GM12878 (cell line): Measurements from ENCODE around the gene EYS. TPM values are rescaled to one million over a fixed set of nuclear protein-coding genes. Genes with fewer than 3 reads are reported as not detected.

Experiments used
- ATAC-seq: fragments of 200-7000 bp; cut with Tn5 transposase; 3 replicates; pipeline ENCODE4 v1.9.1; 2020; ENCODE audit warnings: mild to moderate bottlenecking, moderate library complexity
- BruUV-seq: library from RNA; stranded (reverse); fragments of 400-500 nt; replicated peaks from 2 replicates; lab custom pipeline; 2021; lab: Mats Ljungman, UMichigan
- CTCF ChIA-PET: fragments of 300-600 bp; sonication (Branson Sonifier 250); formaldehyde crosslinking; extraction: SDS; loops from one replicate; lab custom pipeline; 2021; ENCODE audit warnings: inconsistent platforms; lab: Yijun Ruan, JAX
- POLR2A ChIA-PET: fragments of 350-600 bp; formaldehyde crosslinking; extraction: SDS; loops from one replicate; lab custom pipeline; 2021; ENCODE audit warnings: inconsistent platforms; lab: Charles Lee
- RAD21 ChIA-PET: fragments of 300-600 bp; sonication (Branson Sonifier 250); formaldehyde crosslinking; loops from one replicate; lab custom pipeline; 2023; ENCODE audit warnings: antibody characterized with exemption; ENCODE audit not compliant: unreplicated experiment; lab: Charles Lee
- SMC1A ChIA-PET: fragments of 300-600 bp; sonication (Branson Sonifier 250); formaldehyde crosslinking; loops from one replicate; lab custom pipeline; 2023; ENCODE audit not compliant: unreplicated experiment, uncharacterized antibody; lab: Charles Lee
- DNase-seq: peaks from one replicate; pipeline ENCODE4 v3.0.0-alpha.2; 2011; ENCODE audit warnings: low read depth, low spot score
- FAIRE-seq: peaks from 3 replicates; lab custom pipeline; 2011; peaks lifted over from hg19 to GRCh38; lab: Jason Lieb, UNC
- H2AFZ ChIP-seq: 2 replicates; pipeline ENCODE4 v1.6.0; 2011; ENCODE audit warnings: low read depth, low read length, control low read depth; ENCODE audit not compliant: control insufficient read depth
- H3K27ac ChIP-seq: 2 replicates; pipeline ENCODE4 v1.5.1; 2011; ENCODE audit warnings: control low read depth; ENCODE audit not compliant: control insufficient read depth, insufficient read depth
- H3K27me3 ChIP-seq, 2 experiments: replicated peaks in 1 of 2; 2 replicates each; pipeline versions ENCODE4 v1.6.0 to v1.6.1; 2011; ENCODE audit warnings: low read length in 1 of 2; ENCODE audit not compliant: control insufficient read depth in 2 of 2, insufficient read depth in 2 of 2
- H3K36me3 ChIP-seq, 2 experiments: 2 replicates each; pipeline ENCODE4 v1.5.1; 2011; ENCODE audit warnings: low read length in 1 of 2; ENCODE audit not compliant: control insufficient read depth in 2 of 2, insufficient read depth in 2 of 2
- H3K4me1 ChIP-seq: 2 replicates; pipeline ENCODE4 v1.6.1; 2011; ENCODE audit warnings: mild to moderate bottlenecking, low read length, moderate library complexity, mixed read lengths; ENCODE audit not compliant: control insufficient read depth, insufficient read depth
- H3K4me2 ChIP-seq: 2 replicates; pipeline ENCODE4 v1.6.0; 2011; ENCODE audit warnings: control low read depth; ENCODE audit not compliant: control insufficient read depth, insufficient read depth
- H3K4me3 ChIP-seq: fragments of 200-600 bp; sonication (generic); 2 replicates; pipeline ENCODE4 v1.5.1; 2016
- H3K79me2 ChIP-seq: 2 replicates; pipeline ENCODE4 v1.6.0; 2011; ENCODE audit warnings: low read length; ENCODE audit not compliant: control insufficient read depth, insufficient read depth
- H3K9ac ChIP-seq: 2 replicates; pipeline ENCODE4 v1.8.0; 2011; ENCODE audit warnings: low read length, control low read depth, mixed read lengths; ENCODE audit not compliant: control insufficient read depth, insufficient read depth
- H3K9me3 ChIP-seq: replicated peaks from 3 replicates; pipeline ENCODE4 v1.5.1; 2011; ENCODE audit warnings: mild to moderate bottlenecking, low read length; ENCODE audit not compliant: control insufficient read depth, insufficient read depth
- H4K20me1 ChIP-seq: 2 replicates; pipeline ENCODE4 v1.6.0; 2011; ENCODE audit not compliant: control insufficient read depth, insufficient read depth
- CEBPB ChIP-seq, 2 experiments: fragments of 150-350 bp in 1 of 2; IDR thresholded peaks; 2 replicates each; pipeline ENCODE4 v1.6.1; 2012 to 2014; ENCODE audit warnings: low read depth in 2 of 2, low read length in 2 of 2, borderline replicate concordance in 1 of 2, inconsistent platforms in 1 of 2
- IKZF2 ChIP-seq, 2 experiments: fragments of 450-650 bp; IDR thresholded peaks; 2 replicates each; pipeline ENCODE4 v1.6.1; 2017; ENCODE audit warnings: mild to moderate bottlenecking in 2 of 2, moderate library complexity in 2 of 2
- NBN ChIP-seq: fragments of 450-650 bp; IDR thresholded peaks from 2 replicates; pipeline ENCODE4 v1.6.1; 2016
- NFIC ChIP-seq: IDR thresholded peaks from 2 replicates; pipeline ENCODE4 v1.6.1; 2012; ENCODE audit warnings: low read depth, mild to moderate bottlenecking, inconsistent platforms, low read length, moderate library complexity
- NR2C1 ChIP-seq: fragments of 450-650 bp; IDR thresholded peaks from 2 replicates; pipeline ENCODE4 v1.6.1; 2017; ENCODE audit warnings: antibody characterized with exemption, mild to moderate bottlenecking, moderate library complexity
- POU2F2 ChIP-seq: IDR thresholded peaks from 3 replicates; pipeline ENCODE4 v1.6.1; 2011; ENCODE audit warnings: low read depth, mild to moderate bottlenecking, low read length, borderline replicate concordance
- RAD51 ChIP-seq: fragments of 450-650 bp; IDR thresholded peaks from 2 replicates; pipeline ENCODE4 v1.6.1; 2016; ENCODE audit warnings: moderate library complexity, mild to moderate bottlenecking, inconsistent platforms
- SIX5 ChIP-seq: IDR thresholded peaks from 2 replicates; pipeline ENCODE4 v1.6.1; 2011; ENCODE audit warnings: mild to moderate bottlenecking, low read depth, low read length, moderate library complexity; ENCODE audit not compliant: severe bottlenecking
- STAT1 ChIP-seq: fragments of 450-650 bp; conservative IDR thresholded peaks from 2 replicates; pipeline ENCODE4 v1.6.1; 2014; ENCODE audit warnings: antibody characterized with exemption, mild to moderate bottlenecking
- TAF1 ChIP-seq: IDR thresholded peaks from 2 replicates; pipeline ENCODE4 v1.6.1; 2011; ENCODE audit warnings: mild to moderate bottlenecking, low read depth, low read length, borderline replicate concordance
- ZBED1 ChIP-seq: IDR thresholded peaks from 2 replicates; pipeline ENCODE4 v1.6.1; 2016; ENCODE audit warnings: borderline replicate concordance
- ZNF274 ChIP-seq: IDR thresholded peaks from one replicate; pipeline ENCODE4 v1.8.0; 2011; ENCODE audit not compliant: insufficient read length, insufficient read depth
- WGBS: methylation state at CpG from one replicate; pipeline ENCODE4 v1.1.6; 2016; ENCODE audit warnings: low lambda C conversion rate; ENCODE audit not compliant: insufficient replicate concordance, insufficient coverage; ENCODE audit errors: missing lambda C conversion rate; 5-methylcytosine and 5-hydroxymethylcytosine counted together
- in situ Hi-C: fragments of 300-500 bp; cut with MboI; formaldehyde crosslinking; loops from 9 replicates; pipeline ENCODE4 v1.14.3; 2018; ENCODE audit warnings: mixed read lengths
- intact Hi-C: fragments of 100-400 bp; cut with micrococcal nuclease; formaldehyde crosslinking; loops from one replicate; pipeline ENCODE4 v1.14.2; 2022; ENCODE audit not compliant: unreplicated experiment
- polyA plus RNA-seq, 11 experiments: library from polyadenylated mRNA; depleted of rRNA in 4 of 11; unstranded in 6 of 11; stranded (reverse) in 5 of 11; fragments of >200 nt; fragmentation: Nextera tagmentation in 4 of 11; fragmentation: Illumina TruSeq in 1 of 11; extraction: Ambion mirVana in 4 of 11; extraction: Trizol in 1 of 11; gene quantifications; 1 replicate in 1 of 11; 2 replicates in 10 of 11; pipeline versions ENCODE4 v1.2.1 to v1.2.3, GENCODE V29; 2011 to 2016; ENCODE audit warnings: inconsistent platforms in 2 of 11, missing spikeins in 2 of 11, low read depth in 1 of 11
- total RNA-seq, 4 experiments: library from RNA; depleted of rRNA in 3 of 4; stranded (reverse); fragments of >200 nt in 3 of 4; fragmentation: Illumina TruSeq in 1 of 4; extraction: Trizol in 1 of 4; gene quantifications; 2 replicates each; pipeline versions ENCODE4 v1.2.1 to v1.2.3, GENCODE V29; 2013 to 2021
- TF ChIP-seq, protein P1 (sequence below): IDR thresholded peaks from 2 replicates; pipeline ENCODE4 v1.6.1; 2012; ENCODE audit warnings: low read depth, low read length, improper control_type of control experiment
- TF ChIP-seq, protein P2 (sequence below): fragments of 450-650 bp; IDR thresholded peaks from 2 replicates; pipeline ENCODE4 v1.6.1; 2018; ENCODE audit warnings: borderline replicate concordance, mild to moderate bottlenecking; ENCODE audit not compliant: partially characterized antibody
- TF ChIP-seq, protein P3 (sequence below): IDR thresholded peaks from 2 replicates; pipeline ENCODE4 v1.6.1; 2012; ENCODE audit warnings: low read depth, low read length, improper control_type of control experiment
- TF ChIP-seq, protein P4 (sequence below): fragments of 450-650 bp; IDR thresholded peaks from 2 replicates; pipeline ENCODE4 v1.6.1; 2017; ENCODE audit warnings: mild to moderate bottlenecking, low read depth, inconsistent platforms; ENCODE audit not compliant: poor library complexity, severe bottlenecking
- TF ChIP-seq, protein P5 (sequence below): fragments of 450-650 bp; IDR thresholded peaks from 2 replicates; pipeline ENCODE4 v1.6.1; 2017; ENCODE audit warnings: mild to moderate bottlenecking

The EYS gene
- total and polyA plus RNA-seq, 10 of the 15 experiments (the other 5 are each of a cell fraction or from before 2014, with no cell fraction given), result under 0.01 to 0.14 (median 0.02) TPM; not detected in 1

DNA sequence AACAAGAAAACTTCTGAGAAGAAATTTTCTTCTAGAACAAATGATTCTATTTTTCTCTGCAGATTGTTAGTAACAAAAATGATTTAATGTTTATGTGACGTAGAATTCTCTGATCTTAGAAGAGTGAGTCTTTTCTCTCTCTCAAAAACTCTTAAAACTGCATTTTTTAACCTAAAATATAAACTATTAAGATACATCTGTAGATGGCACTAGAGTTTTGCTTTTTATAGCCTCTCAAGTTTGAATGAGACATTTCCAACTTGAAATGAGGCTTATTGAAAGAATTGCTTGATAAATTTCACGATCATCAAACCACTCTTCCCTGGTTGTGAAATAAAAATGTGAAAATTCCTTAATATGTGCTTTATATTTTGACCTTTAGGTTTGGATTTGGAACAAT is 2017.6 kb downstream of the EYS start:
- no peak overlapping the region for H2AFZ ChIP-seq
- H3K9me3 ChIP-seq, result no peaks in the 10 kb centered on the region
- 98% methylated on average over 2 of the region's 2 CpGs for WGBS
- ChIA-PET POLR2A (no interaction called here), RAD21 (interaction anchor here (1.7 kb wide), 1 partner anchor 11 kb away, joined by 5 read pairs; no protein-coding TSS in a partner anchor), CTCF (interaction anchor here (0.9 to 2.5 kb wide), 7 partner anchors 8 to 337 kb away, joined by 3 to 10 read pairs (median 4); no protein-coding TSS in a partner anchor), SMC1A (interaction anchor here (0.7 to 1.3 kb wide), 4 partner anchors 14 to 37 kb away, joined by 3 to 4 read pairs (median 3); no protein-coding TSS in a partner anchor)
- no peaks in the 10 kb centered on the region for H4K20me1 ChIP-seq
- no peaks in the 10 kb centered on the region for H3K27me3 ChIP-seq
- H3K9ac ChIP-seq, result no peak overlapping the region
- peaks cover 0 to 6% of the 10 kb centered on the region in 2 experiments; a peak in 1 of 4 replicates for H3K36me3 ChIP-seq
- FAIRE-seq (no peak), DNase-seq (no peak), ATAC-seq (no peak)
- H3K4me2 ChIP-seq, result no peak overlapping the region
- peaks cover 17% of the 10 kb centered on the region for H3K4me1 ChIP-seq
- H3K27ac ChIP-seq, result no peak overlapping the region
- no peak overlapping the region for H3K4me3 ChIP-seq
- TF ChIP-seq TAF1 (no peak), CEBPB (IDR thresholded peaks at IDR 0.05; ENCODE audit: borderline replicate concordance in 1 of 2, low read depth in 2 of 2, low read length in 2 of 2) (no peak), IKZF2 (IDR thresholded peaks at IDR 0.05) (no peak), STAT1 (no peak), ZNF274 (no peak), SIX5 (no peak), POU2F2 (no peak), NBN (no peak), RAD51 (no peak), NFIC (no peak), ZBED1 (no peak), NR2C1 (no peak)
- TF ChIP-seq, protein P1, sequence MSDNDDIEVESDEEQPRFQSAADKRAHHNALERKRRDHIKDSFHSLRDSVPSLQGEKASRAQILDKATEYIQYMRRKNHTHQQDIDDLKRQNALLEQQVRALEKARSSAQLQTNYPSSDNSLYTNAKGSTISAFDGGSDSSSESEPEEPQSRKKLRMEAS, result no peak
- TF ChIP-seq, protein P2, sequence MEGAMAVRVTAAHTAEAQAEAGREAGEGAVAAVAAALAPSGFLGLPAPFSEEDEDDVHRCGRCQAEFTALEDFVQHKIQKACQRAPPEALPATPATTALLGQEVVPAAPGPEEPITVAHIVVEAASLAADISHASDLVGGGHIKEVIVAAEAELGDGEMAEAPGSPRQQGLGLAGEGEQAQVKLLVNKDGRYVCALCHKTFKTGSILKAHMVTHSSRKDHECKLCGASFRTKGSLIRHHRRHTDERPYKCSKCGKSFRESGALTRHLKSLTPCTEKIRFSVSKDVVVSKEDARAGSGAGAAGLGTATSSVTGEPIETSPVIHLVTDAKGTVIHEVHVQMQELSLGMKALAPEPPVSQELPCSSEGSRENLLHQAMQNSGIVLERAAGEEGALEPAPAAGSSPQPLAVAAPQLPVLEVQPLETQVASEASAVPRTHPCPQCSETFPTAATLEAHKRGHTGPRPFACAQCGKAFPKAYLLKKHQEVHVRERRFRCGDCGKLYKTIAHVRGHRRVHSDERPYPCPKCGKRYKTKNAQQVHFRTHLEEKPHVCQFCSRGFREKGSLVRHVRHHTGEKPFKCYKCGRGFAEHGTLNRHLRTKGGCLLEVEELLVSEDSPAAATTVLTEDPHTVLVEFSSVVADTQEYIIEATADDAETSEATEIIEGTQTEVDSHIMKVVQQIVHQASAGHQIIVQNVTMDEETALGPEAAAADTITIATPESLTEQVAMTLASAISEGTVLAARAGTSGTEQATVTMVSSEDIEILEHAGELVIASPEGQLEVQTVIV, result no peak
- TF ChIP-seq, protein P3, sequence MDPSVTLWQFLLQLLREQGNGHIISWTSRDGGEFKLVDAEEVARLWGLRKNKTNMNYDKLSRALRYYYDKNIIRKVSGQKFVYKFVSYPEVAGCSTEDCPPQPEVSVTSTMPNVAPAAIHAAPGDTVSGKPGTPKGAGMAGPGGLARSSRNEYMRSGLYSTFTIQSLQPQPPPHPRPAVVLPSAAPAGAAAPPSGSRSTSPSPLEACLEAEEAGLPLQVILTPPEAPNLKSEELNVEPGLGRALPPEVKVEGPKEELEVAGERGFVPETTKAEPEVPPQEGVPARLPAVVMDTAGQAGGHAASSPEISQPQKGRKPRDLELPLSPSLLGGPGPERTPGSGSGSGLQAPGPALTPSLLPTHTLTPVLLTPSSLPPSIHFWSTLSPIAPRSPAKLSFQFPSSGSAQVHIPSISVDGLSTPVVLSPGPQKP, result no peak
- TF ChIP-seq, protein P4, sequence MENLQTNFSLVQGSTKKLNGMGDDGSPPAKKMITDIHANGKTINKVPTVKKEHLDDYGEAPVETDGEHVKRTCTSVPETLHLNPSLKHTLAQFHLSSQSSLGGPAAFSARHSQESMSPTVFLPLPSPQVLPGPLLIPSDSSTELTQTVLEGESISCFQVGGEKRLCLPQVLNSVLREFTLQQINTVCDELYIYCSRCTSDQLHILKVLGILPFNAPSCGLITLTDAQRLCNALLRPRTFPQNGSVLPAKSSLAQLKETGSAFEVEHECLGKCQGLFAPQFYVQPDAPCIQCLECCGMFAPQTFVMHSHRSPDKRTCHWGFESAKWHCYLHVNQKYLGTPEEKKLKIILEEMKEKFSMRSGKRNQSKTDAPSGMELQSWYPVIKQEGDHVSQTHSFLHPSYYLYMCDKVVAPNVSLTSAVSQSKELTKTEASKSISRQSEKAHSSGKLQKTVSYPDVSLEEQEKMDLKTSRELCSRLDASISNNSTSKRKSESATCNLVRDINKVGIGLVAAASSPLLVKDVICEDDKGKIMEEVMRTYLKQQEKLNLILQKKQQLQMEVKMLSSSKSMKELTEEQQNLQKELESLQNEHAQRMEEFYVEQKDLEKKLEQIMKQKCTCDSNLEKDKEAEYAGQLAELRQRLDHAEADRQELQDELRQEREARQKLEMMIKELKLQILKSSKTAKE, result no peak
- TF ChIP-seq, protein P5, sequence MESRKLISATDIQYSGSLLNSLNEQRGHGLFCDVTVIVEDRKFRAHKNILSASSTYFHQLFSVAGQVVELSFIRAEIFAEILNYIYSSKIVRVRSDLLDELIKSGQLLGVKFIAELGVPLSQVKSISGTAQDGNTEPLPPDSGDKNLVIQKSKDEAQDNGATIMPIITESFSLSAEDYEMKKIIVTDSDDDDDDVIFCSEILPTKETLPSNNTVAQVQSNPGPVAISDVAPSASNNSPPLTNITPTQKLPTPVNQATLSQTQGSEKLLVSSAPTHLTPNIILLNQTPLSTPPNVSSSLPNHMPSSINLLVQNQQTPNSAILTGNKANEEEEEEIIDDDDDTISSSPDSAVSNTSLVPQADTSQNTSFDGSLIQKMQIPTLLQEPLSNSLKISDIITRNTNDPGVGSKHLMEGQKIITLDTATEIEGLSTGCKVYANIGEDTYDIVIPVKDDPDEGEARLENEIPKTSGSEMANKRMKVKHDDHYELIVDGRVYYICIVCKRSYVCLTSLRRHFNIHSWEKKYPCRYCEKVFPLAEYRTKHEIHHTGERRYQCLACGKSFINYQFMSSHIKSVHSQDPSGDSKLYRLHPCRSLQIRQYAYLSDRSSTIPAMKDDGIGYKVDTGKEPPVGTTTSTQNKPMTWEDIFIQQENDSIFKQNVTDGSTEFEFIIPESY, result no peak
- in situ Hi-C loops, result no loop called here
- H3K79me2 ChIP-seq, result no peaks in the 10 kb centered on the region; the same call in none of the 2 replicates
- intact Hi-C loops, result no loop called here
- no TSS peak for BruUV-seq
